Measurements from ENCODE around the gene SORL1.

DNA sequence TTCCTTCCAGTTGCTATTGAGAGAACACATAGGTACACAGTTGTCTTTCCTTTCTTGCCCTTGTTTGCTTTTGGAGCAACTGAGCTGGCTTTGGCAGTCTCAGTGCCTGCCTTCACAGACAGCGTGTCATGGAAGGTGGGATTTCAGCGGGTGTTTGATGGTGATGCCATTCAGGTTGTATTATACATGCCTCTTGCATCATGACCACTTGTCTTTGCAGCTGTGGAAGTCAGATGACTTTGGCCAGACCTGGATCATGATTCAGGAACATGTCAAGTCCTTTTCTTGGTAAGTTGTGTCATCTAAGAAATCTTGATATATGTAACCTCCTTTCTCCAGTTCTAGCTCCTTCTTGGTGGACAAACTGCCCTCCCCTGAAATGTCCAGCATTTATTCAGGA lies 37.7 kb downstream of the SORL1 start:
- no peak for TF ChIP-seq SUZ12 (IDR thresholded peaks at IDR 0.05)
- TF ChIP-seq ARNT (IDR thresholded peaks at IDR 0.05) = no peak
- no peak for TF ChIP-seq FOXK2 (IDR thresholded peaks at IDR 0.05)
- no peak for TF ChIP-seq BHLHE40 (IDR thresholded peaks at IDR 0.05; ENCODE audit: borderline replicate concordance)
- TF ChIP-seq L3MBTL2 (conservative IDR thresholded peaks at IDR 0.05) = no peak
- no peak for TF ChIP-seq ELF4 (IDR thresholded peaks at IDR 0.05)
